Activated CD4-positive, alpha-beta memory T cell treated with anti-CD3 and anti-CD28 coated beads, Interleukin-2, amount 10 ng/mL, durations not matched to agents 7 days and 5 days (primary cell): ENCODE results near the gene TEX14. TPM values are rescaled to one million over a fixed set of nuclear protein-coding genes. Genes with fewer than 3 reads are reported as not detected.
"Not testable (repeated sequence)": the region's sequence is repeated elsewhere in the genome, so short reads cannot be mapped to it uniquely, and the experiment has no call there.

Experiments
- CTCF ChIA-PET: fragments of 350-600 bp; sonication (Branson Sonifier 250); formaldehyde crosslinking; loops from one replicate; lab custom pipeline; 2021; ENCODE audit warnings: antibody characterized with exemption, inconsistent platforms; lab: Charles Lee
- POLR2A ChIA-PET: fragments of 350-600 bp; sonication (Branson Sonifier 250); formaldehyde crosslinking; loops from one replicate; lab custom pipeline; 2021; ENCODE audit warnings: antibody characterized with exemption; lab: Charles Lee
- DNase-seq: peaks from one replicate; pipeline ENCODE4 v3.0.0-alpha.2; 2020
- H3K27ac Mint-ChIP-seq: one replicate; pipeline ENCODE4 v1.8.0; 2021; ENCODE audit warnings: mild to moderate bottlenecking, mixed read lengths
- H3K27me3 Mint-ChIP-seq: one replicate; pipeline ENCODE4 v1.8.0; 2021; ENCODE audit warnings: mixed read lengths
- H3K36me3 Mint-ChIP-seq: one replicate; pipeline ENCODE4 v1.8.0; 2021; ENCODE audit warnings: low read depth, mixed read lengths
- H3K4me1 Mint-ChIP-seq: one replicate; pipeline ENCODE4 v1.8.0; 2021; ENCODE audit warnings: mixed read lengths
- H3K4me3 Mint-ChIP-seq: one replicate; pipeline ENCODE4 v1.8.0; 2021; ENCODE audit warnings: mild to moderate bottlenecking, mixed read lengths
- H3K9me3 Mint-ChIP-seq: one replicate; pipeline ENCODE4 v1.8.0; 2021; ENCODE audit warnings: mixed read lengths
- total RNA-seq, 2 experiments: library from RNA; stranded (reverse); gene quantifications; one replicate each; pipeline ENCODE4 v1.2.3, GENCODE V29; 2021

Gene TEX14
- total RNA-seq, 2 experiments from 2014 or later: 0.85 to 0.96 TPM

DNA sequence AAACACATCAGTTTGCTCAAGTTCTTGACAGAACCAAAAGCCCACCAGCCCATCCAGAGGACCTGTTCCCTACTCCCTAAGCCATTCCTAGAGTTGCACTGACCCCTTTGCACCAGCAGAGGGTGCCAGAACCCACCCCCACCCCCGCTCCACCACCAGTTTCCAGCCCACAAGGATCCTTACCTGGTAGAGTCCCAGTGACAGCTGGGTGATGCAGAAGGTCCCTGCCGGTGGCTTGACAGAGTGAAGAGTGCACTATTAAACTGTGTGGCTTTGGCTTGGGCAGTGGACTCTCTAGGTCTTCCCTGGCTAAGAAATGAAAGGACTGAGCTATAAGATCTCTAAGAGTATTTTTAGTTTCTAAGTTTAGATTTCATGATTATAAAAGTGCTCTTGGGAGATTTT lies 104.1 kb downstream of the TEX14 start:
- peak; percentile 63 for DNase-seq
- CTCF ChIA-PET: interaction anchor here (0.5 to 4.4 kb wide), 24 partner anchors 9 to 562 kb away, joined by 3 to 24 read pairs (median 4); partner anchors contain the start of gene RAD51C
- H3K27ac Mint-ChIP-seq: no peak overlapping the region
- H3K27me3 Mint-ChIP-seq: peaks cover 2% of the 10 kb centered on the region
- H3K9me3 Mint-ChIP-seq: no peaks in the 10 kb centered on the region
- H3K4me1 Mint-ChIP-seq: peaks cover 4% of the 10 kb centered on the region
- no peak overlapping the region for H3K4me3 Mint-ChIP-seq
- POLR2A ChIA-PET: interaction anchor here (1.1 to 7.9 kb wide), 2 partner anchors 44 to 70 kb away, joined by 3 to 96 read pairs; no protein-coding TSS in a partner anchor
- H3K36me3 Mint-ChIP-seq: no peaks in the 10 kb centered on the region

DNA sequence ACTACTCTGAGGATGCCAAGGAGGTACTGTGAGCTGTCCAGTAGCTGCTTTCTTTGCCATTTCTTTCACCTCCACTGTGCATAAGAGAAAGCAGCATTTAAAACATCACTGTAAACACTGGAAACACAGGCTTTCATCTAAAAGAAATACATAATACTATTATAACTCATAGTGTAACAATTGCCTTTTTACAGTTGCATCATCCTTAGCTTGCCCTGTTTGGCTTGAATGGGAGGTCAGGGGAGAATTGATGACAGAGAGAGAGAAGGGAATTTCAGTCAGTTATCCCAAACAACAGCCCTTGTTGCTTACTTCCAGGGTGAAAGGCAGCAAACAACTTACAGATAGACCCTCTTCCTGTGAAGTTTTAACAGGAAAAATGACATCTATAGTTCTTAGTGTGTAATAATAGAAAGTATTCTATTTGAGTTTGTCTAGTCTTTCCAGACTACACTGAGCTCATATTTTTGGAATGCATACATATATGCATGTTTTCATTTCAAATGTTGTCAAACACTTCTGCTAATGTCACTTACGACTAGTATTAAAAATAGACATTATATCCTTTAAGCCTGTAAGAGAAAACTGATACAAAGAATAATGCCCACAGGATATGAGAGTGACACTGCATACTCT lies 105.7 kb downstream of the TEX14 start:
- Mint-ChIP-seq H3K9me3 (no peaks in the 10 kb centered on the region), H3K27me3 (peaks cover 2% of the 10 kb centered on the region), H3K4me1 (peaks cover 4% of the 10 kb centered on the region), H3K36me3 (no peaks in the 10 kb centered on the region), H3K4me3 (no peak overlapping the region), H3K27ac (no peak overlapping the region)
- POLR2A ChIA-PET: interaction anchor here (0.8 to 7.9 kb wide), 2 partner anchors 45 to 73 kb away, joined by 3 to 96 read pairs; no protein-coding TSS in a partner anchor
- DNase-seq: no peak
- CTCF ChIA-PET: interaction anchor here (0.9 to 4.4 kb wide), 3 partner anchors 8 to 419 kb away, joined by 4 to 24 read pairs (median 7); no protein-coding TSS in a partner anchor

DNA sequence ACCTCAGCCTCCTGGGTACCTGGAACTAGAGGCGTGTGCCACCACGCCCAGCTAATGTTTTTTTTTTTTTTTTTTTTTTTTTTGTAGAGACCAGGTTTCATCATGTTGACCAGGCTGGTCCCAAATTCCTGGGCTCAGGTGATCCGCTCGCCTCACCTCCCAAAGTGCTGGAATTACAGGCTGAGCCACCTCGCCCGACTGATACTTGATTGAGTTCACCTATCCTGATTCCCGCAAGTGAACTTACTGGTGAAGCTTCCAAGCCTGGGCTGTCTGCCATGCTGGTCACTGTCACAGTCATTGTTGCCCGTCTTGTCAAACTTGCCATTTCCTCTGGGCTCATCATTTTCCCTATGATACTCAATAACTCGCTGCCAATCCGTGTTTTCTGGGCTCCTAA lies 106.3 kb downstream of the TEX14 start:
- ChIA-PET CTCF (interaction anchor here (0.9 to 1.7 kb wide), 3 partner anchors 10 to 419 kb away, joined by 3 to 7 read pairs (median 4); no protein-coding TSS in a partner anchor), POLR2A (interaction anchor here (0.6 to 7.9 kb wide), 2 partner anchors 46 to 53 kb away, joined by 3 to 96 read pairs; no protein-coding TSS in a partner anchor)
- Mint-ChIP-seq H3K36me3 (no peaks in the 10 kb centered on the region), H3K4me3 (no peak overlapping the region), H3K27me3 (peaks cover 2% of the 10 kb centered on the region), H3K27ac (no peak overlapping the region), H3K4me1 (peaks cover 4% of the 10 kb centered on the region), H3K9me3 (no peaks in the 10 kb centered on the region)
- no peak for DNase-seq

DNA sequence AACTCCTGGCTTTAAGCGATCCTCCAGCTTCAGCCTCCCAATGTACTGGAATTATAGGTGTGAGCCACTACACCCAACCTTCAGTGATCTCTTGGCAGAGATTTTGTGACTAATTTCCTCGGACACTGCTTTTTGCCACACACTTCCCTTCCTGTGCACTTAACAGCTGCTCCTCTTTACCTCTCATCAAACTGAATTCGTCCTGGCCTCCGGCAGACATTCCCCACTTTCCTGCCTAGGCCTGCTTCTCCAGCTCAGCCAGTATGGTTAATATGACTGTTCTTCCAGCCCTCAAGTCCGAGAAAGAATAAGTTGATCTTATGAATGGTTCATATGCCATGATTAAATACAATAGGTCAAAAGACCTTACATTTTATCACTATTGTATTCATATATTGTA lies 108.4 kb downstream of the TEX14 start:
- Mint-ChIP-seq H3K9me3 (no peaks in the 10 kb centered on the region), H3K4me3 (no peak overlapping the region), H3K27ac (no peak overlapping the region), H3K36me3 (no peaks in the 10 kb centered on the region), H3K4me1 (peaks cover 4% of the 10 kb centered on the region), H3K27me3 (peaks cover 2% of the 10 kb centered on the region)
- no peak for DNase-seq
- POLR2A ChIA-PET: interaction anchor here (7.9 kb wide), 1 partner anchor 48 kb away, joined by 96 read pairs; no protein-coding TSS in a partner anchor
- CTCF ChIA-PET: no interaction called here

DNA sequence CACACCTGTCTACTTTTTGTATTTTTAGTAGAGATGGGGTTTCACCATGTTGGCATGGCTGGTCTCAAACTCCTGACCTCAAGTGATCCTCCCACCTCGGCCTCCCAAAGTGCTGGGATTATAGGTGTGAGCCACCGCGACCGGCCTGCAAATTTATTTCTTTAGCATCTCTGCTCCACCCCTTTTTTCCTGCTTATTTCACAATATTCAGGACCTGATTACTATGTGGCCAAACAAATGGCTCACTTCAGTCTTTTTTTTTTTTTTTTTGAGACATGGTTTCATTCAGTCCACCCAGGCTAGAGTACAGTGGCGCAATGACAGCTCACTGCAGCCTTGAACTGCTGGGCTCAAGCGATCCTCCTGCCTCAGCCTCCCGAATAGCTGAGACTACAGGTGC lies 109.1 kb downstream of the TEX14 start:
- POLR2A ChIA-PET: interaction anchor here (7.9 kb wide), 1 partner anchor 49 kb away, joined by 96 read pairs; no protein-coding TSS in a partner anchor
- not testable (repeated sequence) for H3K4me1 Mint-ChIP-seq

DNA sequence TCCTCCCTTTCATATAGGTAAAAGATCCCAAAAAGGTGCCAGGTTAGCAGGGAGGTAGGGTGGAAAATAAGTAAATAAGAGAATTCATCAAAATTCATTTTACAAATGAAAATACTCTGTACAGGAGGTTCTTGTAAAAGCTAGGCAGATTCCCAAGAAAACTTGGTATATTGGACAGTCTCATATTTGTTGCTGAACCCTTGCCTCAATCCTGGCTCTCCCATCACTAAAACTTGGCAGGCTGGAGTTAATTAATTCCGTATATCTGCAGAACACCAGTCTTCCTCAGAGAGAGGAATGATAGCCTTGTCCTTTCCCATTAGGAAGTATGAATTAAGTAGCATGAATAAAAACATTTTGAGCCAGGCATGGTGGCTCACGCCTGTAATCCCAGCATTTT lies 111.2 kb downstream of the TEX14 start:
- POLR2A ChIA-PET: interaction anchor here (2.8 kb wide), 1 partner anchor 51 kb away, joined by 15 read pairs; no protein-coding TSS in a partner anchor
- H3K4me3 Mint-ChIP-seq: no peak overlapping the region
- no peaks in the 10 kb centered on the region for H3K4me1 Mint-ChIP-seq
- CTCF ChIA-PET: no interaction called here
- no peak for DNase-seq
- no peaks in the 10 kb centered on the region for H3K27me3 Mint-ChIP-seq
- no peaks in the 10 kb centered on the region for H3K9me3 Mint-ChIP-seq
- no peak overlapping the region for H3K27ac Mint-ChIP-seq
- H3K36me3 Mint-ChIP-seq: no peaks in the 10 kb centered on the region

More for the DNA sequence above, 109.1 kb downstream of the TEX14 start:
- CTCF ChIA-PET, H3K9me3 Mint-ChIP-seq, H3K36me3 Mint-ChIP-seq, H3K27ac Mint-ChIP-seq, H3K27me3 Mint-ChIP-seq, DNase-seq, H3K4me3 Mint-ChIP-seq: not testable (repeated sequence)

DNA sequence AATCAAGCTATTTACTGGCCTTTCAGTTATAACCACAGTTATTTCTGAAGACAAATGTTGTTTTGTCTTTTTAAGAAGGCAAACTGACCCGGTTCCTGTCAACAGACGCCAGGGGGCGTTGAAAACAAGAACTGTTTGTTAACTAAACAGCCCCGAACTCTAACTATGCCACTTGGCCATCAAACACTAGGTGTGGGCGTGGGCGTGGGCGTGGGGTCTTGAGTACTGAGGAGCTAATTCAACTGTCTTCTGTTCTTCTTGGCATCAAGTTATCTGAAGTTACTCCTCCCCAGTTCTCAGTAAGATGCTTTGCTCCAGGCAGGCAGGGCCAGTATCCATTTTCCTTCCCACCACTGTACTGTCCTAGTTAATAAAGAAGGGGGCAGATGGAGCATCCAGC lies 114.1 kb downstream of the TEX14 start:
- no peak overlapping the region for H3K4me3 Mint-ChIP-seq
- H3K27me3 Mint-ChIP-seq: no peaks in the 10 kb centered on the region
- ChIA-PET CTCF (interaction anchor here (0.7 to 2.7 kb wide), 17 partner anchors 10 to 464 kb away, joined by 3 to 24 read pairs (median 4); partner anchors contain the start of gene RAD51C), POLR2A (interaction anchor here (3.6 kb wide), 1 partner anchor 54 kb away, joined by 34 read pairs; no protein-coding TSS in a partner anchor)
- peaks cover 4% of the 10 kb centered on the region for H3K4me1 Mint-ChIP-seq
- H3K36me3 Mint-ChIP-seq: no peaks in the 10 kb centered on the region
- peak; percentile 60 for DNase-seq
- H3K9me3 Mint-ChIP-seq: no peaks in the 10 kb centered on the region
- H3K27ac Mint-ChIP-seq: no peak overlapping the region

DNA sequence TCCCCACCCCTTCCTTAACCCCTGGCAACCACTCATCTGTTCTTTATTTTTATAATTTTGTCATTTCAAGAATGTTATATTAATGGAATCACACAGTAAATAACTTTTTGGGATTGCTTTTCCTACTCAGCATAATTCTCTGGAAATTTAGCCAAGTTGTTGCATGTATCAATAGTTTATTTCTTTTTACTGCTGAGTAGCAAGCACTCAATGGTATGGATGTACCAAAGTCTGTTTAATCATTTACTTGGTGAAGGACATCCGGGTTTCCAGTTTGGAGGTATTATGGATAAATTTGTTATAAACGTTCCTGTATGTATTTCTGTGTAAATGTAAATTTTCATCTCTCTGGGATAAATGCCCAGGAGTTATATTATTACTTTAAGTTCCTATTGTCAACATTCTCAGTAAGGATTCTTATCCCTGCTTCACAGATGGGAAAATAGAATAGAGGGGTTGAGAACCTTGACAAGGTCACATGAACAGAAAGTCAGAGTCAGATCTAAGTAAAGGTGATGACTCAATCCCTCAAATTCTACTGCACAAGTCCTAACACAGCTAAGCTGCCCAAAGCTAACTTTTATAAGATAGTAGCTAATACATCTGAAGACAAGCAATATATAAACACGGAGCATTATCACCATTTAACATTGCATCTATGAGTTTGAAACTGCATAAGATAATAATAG lies 115.0 kb downstream of the TEX14 start:
- peaks cover 4% of the 10 kb centered on the region for H3K4me1 Mint-ChIP-seq
- no peaks in the 10 kb centered on the region for H3K27me3 Mint-ChIP-seq
- no peaks in the 10 kb centered on the region for H3K36me3 Mint-ChIP-seq
- no peak for DNase-seq
- H3K4me3 Mint-ChIP-seq: no peak overlapping the region
- ChIA-PET CTCF (interaction anchor here (0.7 to 2.7 kb wide), 14 partner anchors 11 to 464 kb away, joined by 3 to 24 read pairs (median 4); no protein-coding TSS in a partner anchor), POLR2A (interaction anchor here (3.6 kb wide), 1 partner anchor 55 kb away, joined by 34 read pairs; no protein-coding TSS in a partner anchor)
- no peaks in the 10 kb centered on the region for H3K9me3 Mint-ChIP-seq
- H3K27ac Mint-ChIP-seq: no peak overlapping the region

DNA sequence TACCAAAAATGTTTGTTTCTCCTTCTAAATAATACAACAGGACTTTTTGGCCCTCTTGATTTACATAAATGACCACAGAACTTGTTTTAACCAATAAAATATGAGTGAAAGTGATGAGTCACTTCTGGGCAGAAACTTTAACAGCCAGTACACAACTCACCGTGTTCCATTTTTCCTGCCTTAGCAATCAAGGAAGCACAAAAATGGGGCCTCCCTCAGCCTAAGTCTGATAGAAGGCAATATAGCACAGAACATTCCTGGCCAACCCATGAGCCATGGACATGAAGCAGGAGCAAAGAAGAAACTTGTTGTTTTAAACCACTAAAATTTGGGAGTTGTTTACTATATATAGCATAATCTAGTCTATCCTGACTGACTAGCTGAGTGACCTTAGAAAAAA lies 116.3 kb downstream of the TEX14 start:
- Mint-ChIP-seq H3K9me3 (no peaks in the 10 kb centered on the region), H3K4me1 (peaks cover 4% of the 10 kb centered on the region), H3K4me3 (no peak overlapping the region), H3K36me3 (no peaks in the 10 kb centered on the region), H3K27me3 (no peaks in the 10 kb centered on the region), H3K27ac (no peak overlapping the region)
- CTCF ChIA-PET: no interaction called here
- POLR2A ChIA-PET: interaction anchor here (1.0 to 3.6 kb wide), 2 partner anchors 56 kb away, joined by 6 to 34 read pairs; no protein-coding TSS in a partner anchor
- DNase-seq: no peak

DNA sequence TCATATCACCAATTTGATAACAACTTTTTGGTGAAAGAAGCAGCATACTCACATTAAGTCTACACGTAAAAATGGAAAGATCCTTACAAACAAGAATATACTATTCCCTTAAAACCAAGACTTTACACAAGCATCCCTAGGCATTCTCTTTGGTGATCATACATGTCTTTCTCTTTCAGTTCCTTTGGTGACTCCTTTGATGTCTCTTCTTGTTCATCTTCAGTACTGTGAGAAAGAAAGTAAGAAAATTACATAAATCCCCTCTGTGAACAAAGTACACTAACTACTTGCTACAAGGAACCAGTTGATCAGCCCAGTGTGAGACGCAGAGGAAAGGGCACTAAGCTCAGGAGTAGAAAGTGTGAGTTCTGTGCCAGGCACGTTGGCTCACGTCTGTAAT lies 117.8 kb downstream of the TEX14 start:
- Mint-ChIP-seq H3K36me3 (no peaks in the 10 kb centered on the region), H3K27me3 (no peaks in the 10 kb centered on the region), H3K4me1 (peaks cover 4% of the 10 kb centered on the region), H3K27ac (no peak overlapping the region), H3K4me3 (no peak overlapping the region), H3K9me3 (no peaks in the 10 kb centered on the region)
- DNase-seq: no peak
- CTCF ChIA-PET: interaction anchor here (0.7 kb wide), 1 partner anchor 146 kb away, joined by 3 read pairs; no protein-coding TSS in a partner anchor
- POLR2A ChIA-PET: interaction anchor here (0.7 kb wide), 1 partner anchor 58 kb away, joined by 3 read pairs; no protein-coding TSS in a partner anchor

DNA sequence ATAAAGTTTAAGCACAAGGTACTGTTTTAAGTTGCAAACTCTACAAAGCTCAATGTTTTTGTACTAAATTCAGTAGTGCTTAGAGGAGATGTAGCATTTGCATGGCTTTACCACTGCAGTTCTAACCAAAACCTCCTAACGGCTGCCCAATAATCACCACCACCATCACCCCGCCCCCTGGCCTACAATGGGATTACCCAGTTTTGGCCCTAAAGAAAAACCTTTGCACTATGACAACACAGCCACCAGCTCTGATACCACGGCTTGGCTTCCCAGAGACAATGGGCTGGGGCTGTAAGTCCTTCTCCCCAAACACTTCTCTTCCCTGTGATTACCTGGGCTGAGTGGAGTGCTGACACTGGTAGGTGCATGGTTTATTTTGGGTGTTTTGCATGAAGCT lies 119.0 kb downstream of the TEX14 start:
- Mint-ChIP-seq H3K4me1 (peaks cover 4% of the 10 kb centered on the region), H3K36me3 (no peaks in the 10 kb centered on the region), H3K27ac (no peak overlapping the region), H3K9me3 (no peaks in the 10 kb centered on the region), H3K4me3 (no peak overlapping the region), H3K27me3 (peaks cover 3% of the 10 kb centered on the region)
- CTCF ChIA-PET: interaction anchor here (0.9 kb wide), 1 partner anchor 15 kb away, joined by 4 read pairs; no protein-coding TSS in a partner anchor
- DNase-seq: no peak
- POLR2A ChIA-PET: interaction anchor here (0.8 to 1.4 kb wide), 2 partner anchors 58 to 59 kb away, joined by 3 to 4 read pairs; no protein-coding TSS in a partner anchor

DNA sequence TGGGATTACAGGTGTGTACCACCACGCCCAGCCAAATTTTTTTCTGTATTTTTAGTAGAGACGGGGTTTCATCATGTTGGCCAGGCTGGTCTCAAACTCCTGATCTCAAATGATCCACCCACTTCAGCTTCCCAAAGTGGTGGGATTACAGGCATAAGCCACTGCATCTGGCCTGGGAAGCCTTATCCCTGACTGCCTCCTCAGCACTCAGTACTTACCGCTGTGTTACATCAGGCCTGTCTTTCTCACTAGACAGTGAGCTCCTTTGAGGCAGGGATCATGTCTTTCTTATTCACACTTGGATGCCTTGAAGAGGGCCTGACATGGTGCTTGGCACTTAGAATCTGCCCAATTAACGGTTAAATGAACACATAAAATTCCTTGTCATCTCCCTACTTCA lies 121.1 kb downstream of the TEX14 start:
- peaks cover 4% of the 10 kb centered on the region for H3K4me1 Mint-ChIP-seq
- H3K27ac Mint-ChIP-seq: no peak overlapping the region
- no peak overlapping the region for H3K4me3 Mint-ChIP-seq
- no peaks in the 10 kb centered on the region for H3K36me3 Mint-ChIP-seq
- POLR2A ChIA-PET: no interaction called here
- H3K9me3 Mint-ChIP-seq: no peaks in the 10 kb centered on the region
- CTCF ChIA-PET: interaction anchor here (0.6 kb wide), 1 partner anchor 415 kb away, joined by 3 read pairs; no protein-coding TSS in a partner anchor
- DNase-seq: no peak
- H3K27me3 Mint-ChIP-seq: peaks cover 6% of the 10 kb centered on the region
